Esophagus squamous epithelium (tissue), 5 donors: Measurements from ENCODE around the gene DPY19L1. TPM values are rescaled to one million over a fixed set of nuclear protein-coding genes. Genes with fewer than 3 reads are reported as not detected.
"Not testable (repeated sequence)": the region's sequence is repeated elsewhere in the genome, so short reads cannot be mapped to it uniquely, and the experiment has no call there.

Source experiments
- DNase-seq: peaks from one replicate; lab custom pipeline; 2025; lab: John Stamatoyannopoulos, UW
- H3K27ac ChIP-seq, 4 donors: fragments of 200-600 bp; sonication (generic); one replicate each; pipeline ENCODE4 v1.5.1; 2016 to 2019; ENCODE audit warnings: mild to moderate bottlenecking in 1 of 4
- H3K27me3 ChIP-seq, 4 donors: fragments of 200-600 bp; sonication (generic); 1 replicate in 3 of 4; 2 replicates in 1 of 4; pipeline versions ENCODE4 v1.5.1 to v1.6.0; 2017 to 2021; ENCODE audit warnings: antibody characterized with exemption in 1 of 4
- H3K36me3 ChIP-seq, 3 donors: fragments of 200-600 bp; sonication (generic); one replicate each; pipeline ENCODE4 v1.5.1; 2016 to 2019
- H3K4me1 ChIP-seq, 3 donors: fragments of 200-600 bp; sonication (generic); one replicate each; pipeline ENCODE4 v1.5.1; 2017 to 2019
- H3K4me3 ChIP-seq, 4 donors: fragments of 200-600 bp; sonication (generic); 1 replicate in 3 of 4; 2 replicates in 1 of 4; pipeline ENCODE4 v1.5.1; 2016 to 2019; ENCODE audit warnings: mild to moderate bottlenecking in 2 of 4, moderate library complexity in 1 of 4
- H3K9me3 ChIP-seq, 3 donors: fragments of 200-600 bp; sonication (generic); one replicate each; pipeline ENCODE4 v1.5.1; 2016 to 2019
- POLR2A ChIP-seq, 4 donors: fragments of 450-650 bp; IDR thresholded peaks; one replicate each; pipeline ENCODE4 v1.6.1; 2017; ENCODE audit warnings: antibody characterized with exemption in 4 of 4, mild to moderate bottlenecking in 4 of 4, moderate library complexity in 3 of 4
- WGBS, 2 donors: methylation state at CpG; one replicate each; pipeline ENCODE4 v1.1.5; 2018; 5-methylcytosine and 5-hydroxymethylcytosine counted together
- intact Hi-C: fragments of 100-400 bp; cut with DNase I; formaldehyde crosslinking; loops from one replicate; pipeline ENCODE4 v1.15.0; 2022
- total RNA-seq, 4 donors: library from RNA; depleted of rRNA; stranded (reverse); fragments of >200 nt; gene quantifications; one replicate each; pipeline ENCODE4 v1.1.0, GENCODE V29; 2016
- TF ChIP-seq, protein P1 (sequence below), 6 experiments: fragments of 450-650 bp in 4 of 6; fragments of 200-600 bp in 2 of 6; sonication (generic) in 2 of 6; IDR thresholded peaks; one replicate each; pipeline ENCODE4 v1.5.1; 2016 to 2019; ENCODE audit warnings: antibody characterized with exemption in 6 of 6, mild to moderate bottlenecking in 4 of 6, moderate library complexity in 4 of 6
- donor health status: DM: yes; HTN: yes; CAD: no.

Gene DPY19L1
- total RNA-seq, 4 donors from 2014 or later = 3.0 to 27.1 (median 9.1) TPM

DNA sequence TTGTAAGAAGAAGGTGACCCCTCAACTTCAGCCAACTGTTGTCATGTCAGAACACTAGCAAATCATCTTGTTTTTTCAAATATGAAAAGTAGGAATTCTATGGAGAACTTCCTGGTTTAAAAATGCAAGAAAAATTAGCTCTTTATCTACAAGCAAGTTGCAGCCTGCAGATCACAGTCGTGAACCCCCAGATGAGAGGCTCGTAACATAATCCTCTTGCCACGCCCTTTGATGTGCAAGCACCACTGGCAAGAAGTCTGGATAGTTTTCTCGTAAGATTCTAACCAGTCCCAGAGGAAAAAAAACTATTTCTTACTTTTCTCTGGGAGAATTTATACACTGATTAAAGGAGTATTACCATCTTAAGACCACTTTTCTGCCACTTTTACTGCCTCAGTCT is 132.3 kb downstream of the DPY19L1 start:
- H3K27ac ChIP-seq = no peak overlapping the region
- no peak for DNase-seq
- H3K4me1 ChIP-seq = no peaks in the 10 kb centered on the region
- 31 to 60% methylated on average over 4 of the region's 4 CpGs for WGBS, 2 donors
- H3K9me3 ChIP-seq = no peaks in the 10 kb centered on the region
- intact Hi-C loops = no loop called here
- H3K4me3 ChIP-seq = no peak overlapping the region
- no peaks in the 10 kb centered on the region for H3K36me3 ChIP-seq
- H3K27me3 ChIP-seq = no peaks in the 10 kb centered on the region
- TF ChIP-seq, protein P1, sequence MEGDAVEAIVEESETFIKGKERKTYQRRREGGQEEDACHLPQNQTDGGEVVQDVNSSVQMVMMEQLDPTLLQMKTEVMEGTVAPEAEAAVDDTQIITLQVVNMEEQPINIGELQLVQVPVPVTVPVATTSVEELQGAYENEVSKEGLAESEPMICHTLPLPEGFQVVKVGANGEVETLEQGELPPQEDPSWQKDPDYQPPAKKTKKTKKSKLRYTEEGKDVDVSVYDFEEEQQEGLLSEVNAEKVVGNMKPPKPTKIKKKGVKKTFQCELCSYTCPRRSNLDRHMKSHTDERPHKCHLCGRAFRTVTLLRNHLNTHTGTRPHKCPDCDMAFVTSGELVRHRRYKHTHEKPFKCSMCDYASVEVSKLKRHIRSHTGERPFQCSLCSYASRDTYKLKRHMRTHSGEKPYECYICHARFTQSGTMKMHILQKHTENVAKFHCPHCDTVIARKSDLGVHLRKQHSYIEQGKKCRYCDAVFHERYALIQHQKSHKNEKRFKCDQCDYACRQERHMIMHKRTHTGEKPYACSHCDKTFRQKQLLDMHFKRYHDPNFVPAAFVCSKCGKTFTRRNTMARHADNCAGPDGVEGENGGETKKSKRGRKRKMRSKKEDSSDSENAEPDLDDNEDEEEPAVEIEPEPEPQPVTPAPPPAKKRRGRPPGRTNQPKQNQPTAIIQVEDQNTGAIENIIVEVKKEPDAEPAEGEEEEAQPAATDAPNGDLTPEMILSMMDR (IDR thresholded peaks at IDR 0.05) = no peak

GRCh38 chr7:34903921-34904320 is 133.4 kb downstream of the DPY19L1 start:
- WGBS, 2 donors = 75 to 81% methylated on average over 2 of the region's 2 CpGs
- H3K4me1 ChIP-seq, intact Hi-C loops: not testable (repeated sequence)

DNA sequence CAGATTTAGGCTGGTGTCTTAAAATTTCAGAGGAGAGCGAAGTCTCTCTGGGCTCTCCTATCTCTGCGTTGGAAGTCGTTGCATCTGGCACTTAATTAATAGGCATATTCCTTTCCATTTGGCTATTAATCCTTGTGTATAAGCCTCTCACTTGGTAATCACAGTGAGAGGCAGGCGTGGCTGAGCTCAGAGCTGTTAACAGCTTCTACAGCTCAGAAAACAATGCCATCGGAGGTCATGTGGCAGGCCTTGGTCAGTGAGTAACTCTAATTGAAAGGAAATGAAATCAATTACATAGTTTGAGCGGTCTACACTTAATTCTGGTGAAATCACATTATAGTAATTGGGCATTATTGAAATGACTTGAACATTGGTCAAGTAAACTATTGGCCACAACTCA is 135.1 kb downstream of the DPY19L1 start:
- TF ChIP-seq POLR2A (IDR thresholded peaks at IDR 0.05) = no peak
- TF ChIP-seq, protein P1 (IDR thresholded peaks at IDR 0.05) = no peak
- Histone ChIP-seq H3K4me1 (no peaks in the 10 kb centered on the region), H3K9me3 (no peaks in the 10 kb centered on the region), H3K27ac (no peak overlapping the region), H3K27me3 (no peaks in the 10 kb centered on the region), H3K4me3 (no peak overlapping the region), H3K36me3 (no peaks in the 10 kb centered on the region)
- WGBS, 2 donors = 86% methylated on average over 6 of the region's 6 CpGs
- DNase-seq = no peak
- intact Hi-C loops = no loop called here

More at GRCh38 chr7:34903921-34904320, 133.4 kb downstream of the DPY19L1 start:
- not testable (repeated sequence) for H3K9me3 ChIP-seq, H3K36me3 ChIP-seq, H3K27me3 ChIP-seq, DNase-seq, H3K27ac ChIP-seq, H3K4me3 ChIP-seq

DNA sequence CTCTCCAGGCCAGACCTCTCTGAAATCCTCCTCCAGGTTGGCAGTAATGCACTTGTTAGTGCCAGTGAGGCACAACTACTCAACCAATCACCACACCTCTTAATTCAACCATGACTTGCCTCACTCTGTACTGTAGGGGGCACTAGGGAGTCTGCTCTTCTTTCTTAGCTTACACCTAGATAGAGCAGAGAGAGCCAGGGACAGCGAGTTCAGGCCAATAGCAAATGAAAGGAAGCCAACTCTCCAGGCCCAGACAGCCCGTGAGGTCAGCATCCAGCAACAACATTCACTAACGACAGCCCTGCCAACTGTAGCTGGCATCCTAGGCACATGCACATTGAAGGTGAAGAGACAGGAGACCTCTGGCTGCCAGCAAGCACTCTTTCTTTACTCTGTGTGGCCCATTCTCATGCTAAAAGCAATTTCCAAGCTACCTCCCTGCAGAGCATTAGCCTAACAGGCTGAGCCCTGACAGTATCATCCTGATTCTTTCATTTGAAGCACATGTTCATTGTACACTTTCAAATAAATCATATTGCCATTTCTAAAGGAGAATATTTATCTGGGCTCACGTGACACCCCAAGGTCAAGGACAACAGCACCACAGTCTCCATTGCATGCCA is 136.3 kb downstream of the DPY19L1 start:
- intact Hi-C loops = no loop called here

GRCh38 chr7:34895202-34895601 is 142.1 kb downstream of the DPY19L1 start:
- TF ChIP-seq POLR2A (IDR thresholded peaks at IDR 0.05) = no peak
- TF ChIP-seq, protein P1 (IDR thresholded peaks at IDR 0.05) = no peak
- intact Hi-C loops = no loop called here
- Histone ChIP-seq H3K27ac (no peak overlapping the region), H3K27me3 (no peaks in the 10 kb centered on the region), H3K4me3 (no peak overlapping the region), H3K9me3 (peaks cover 0 to 12% (median 0%) of the 10 kb centered on the region in 3 donors), H3K4me1 (no peaks in the 10 kb centered on the region), H3K36me3 (no peaks in the 10 kb centered on the region)
- DNase-seq = no peak

More for the DNA sequence above, 136.3 kb downstream of the DPY19L1 start:
- Histone ChIP-seq H3K4me3 (no peak overlapping the region), H3K4me1 (no peaks in the 10 kb centered on the region), H3K9me3 (no peaks in the 10 kb centered on the region), H3K27ac (no peak overlapping the region), H3K36me3 (no peaks in the 10 kb centered on the region), H3K27me3 (no peaks in the 10 kb centered on the region)
- WGBS, 2 donors = 46 to 50% methylated on average over 3 to 4 of the region's 4 CpGs
- DNase-seq = no peak
- no peak for TF ChIP-seq POLR2A (IDR thresholded peaks at IDR 0.05)
- TF ChIP-seq, protein P1 (IDR thresholded peaks at IDR 0.05) = peak in 1 of 6 experiments; percentile 22
